SK-N-SH (cell line): ENCODE measurements around the gene GOLGA8N. TPM values are rescaled to one million over a fixed set of nuclear protein-coding genes. Genes with fewer than 3 reads are reported as not detected.
"Not testable (repeated sequence)": the region's sequence is repeated elsewhere in the genome, so short reads cannot be mapped to it uniquely, and the experiment has no call there.

Experiments used
- CTCF ChIA-PET: fragments of 300-600, 350-600 bp; formaldehyde crosslinking; extraction: SDS; loops from one replicate; lab custom pipeline; 2021; lab: Yijun Ruan, JAX
- POLR2A ChIA-PET: fragments of 350-600 bp; sonication (Branson Sonifier 250); formaldehyde crosslinking; extraction: SDS; loops from one replicate; lab custom pipeline; 2020; ENCODE audit warnings: antibody characterized with exemption, inconsistent platforms; lab: Yijun Ruan, JAX
- DNase-seq: peaks from one replicate; pipeline ENCODE4 v3.0.0; 2012
- H2AFZ ChIP-seq: fragments of 200-600 bp; sonication (generic); 2 replicates; pipeline ENCODE4 v1.8.1; 2016; ENCODE audit warnings: antibody characterized with exemption, mild to moderate bottlenecking, low read depth
- H3F3A ChIP-seq: fragments of 200-600 bp; sonication (generic); replicated peaks from 2 replicates; pipeline ENCODE3; 2016; ENCODE audit warnings: antibody characterized with exemption, mild to moderate bottlenecking; ENCODE audit not compliant: insufficient read depth
- H3K27ac ChIP-seq, 2 experiments: fragments of 200-500 bp in 1 of 2; fragments of 200-600 bp in 1 of 2; sonication (Bioruptor generic) in 1 of 2; sonication (generic), shearing (Covaris generic) in 1 of 2; 2 replicates each; pipeline versions ENCODE4 v1.5.1 to v1.6.1; 2014 to 2016; ENCODE audit warnings: low read depth in 2 of 2, inconsistent platforms in 1 of 2, low read length in 1 of 2, mild to moderate bottlenecking in 1 of 2, mixed read lengths in 1 of 2
- H3K27me3 ChIP-seq: fragments of 200-600 bp; sonication (generic), shearing (Covaris generic); 2 replicates; pipeline ENCODE4 v1.6.1; 2016; ENCODE audit warnings: mixed run types; ENCODE audit not compliant: insufficient read depth
- H3K36me3 ChIP-seq, 2 experiments: fragments of 200-500 bp in 1 of 2; fragments of 200-600 bp in 1 of 2; sonication (Bioruptor generic) in 1 of 2; sonication (generic) in 1 of 2; replicated peaks in 1 of 2; 2 replicates each; pipeline versions ENCODE3 to v1.5.1; 2014 to 2016; ENCODE audit warnings: low read length in 1 of 2, mild to moderate bottlenecking in 1 of 2; ENCODE audit not compliant: insufficient read depth in 2 of 2, control insufficient read depth in 1 of 2
- H3K4me1 ChIP-seq, 2 experiments: fragments of 200-500 bp in 1 of 2; fragments of 200-600 bp in 1 of 2; sonication (Bioruptor generic) in 1 of 2; sonication (generic), shearing (Covaris generic) in 1 of 2; 2 replicates each; pipeline versions ENCODE4 v1.5.1 to v1.6.1; 2014 to 2016; ENCODE audit warnings: low read depth in 1 of 2, low read length in 1 of 2, mixed run types in 1 of 2; ENCODE audit not compliant: insufficient read depth in 2 of 2, control insufficient read depth in 1 of 2
- H3K4me2 ChIP-seq: fragments of 200-600 bp; sonication (generic), shearing (Covaris generic); 2 replicates; pipeline ENCODE4 v1.6.1; 2017; ENCODE audit warnings: mixed run types
- H3K4me3 ChIP-seq, 2 experiments: fragments of 200-500 bp in 1 of 2; fragments of 200-600 bp in 1 of 2; sonication (Bioruptor generic) in 1 of 2; sonication (generic), shearing (Covaris generic) in 1 of 2; 2 replicates each; pipeline versions ENCODE4 v1.5.1 to v1.8.1; 2014 to 2016; ENCODE audit warnings: low read depth in 2 of 2, inconsistent platforms in 1 of 2, low read length in 1 of 2, mild to moderate bottlenecking in 1 of 2, mixed read lengths in 1 of 2, moderate library complexity in 1 of 2
- H3K79me2 ChIP-seq: fragments of 200-600 bp; sonication (generic); 2 replicates; pipeline ENCODE4 v1.8.1; 2017; ENCODE audit warnings: mild to moderate bottlenecking; ENCODE audit not compliant: insufficient read depth
- H3K9ac ChIP-seq: fragments of 200-600 bp; sonication (generic); 2 replicates; pipeline ENCODE4 v1.6.1; 2017; ENCODE audit warnings: mixed run types
- H3K9me2 ChIP-seq: fragments of 200-600 bp; sonication (generic); 2 replicates; pipeline ENCODE4 v1.6.1; 2017; ENCODE audit warnings: mixed run types
- H3K9me3 ChIP-seq: fragments of 200-600 bp; sonication (generic); 2 replicates; pipeline ENCODE4 v1.6.1; 2017; ENCODE audit warnings: mixed run types, mild to moderate bottlenecking, moderate library complexity
- H4K20me1 ChIP-seq: fragments of 200-600 bp; sonication (generic); 2 replicates; pipeline ENCODE4 v1.6.1; 2017; ENCODE audit warnings: mild to moderate bottlenecking, mixed run types; ENCODE audit not compliant: insufficient read depth
- ELF1 ChIP-seq: IDR thresholded peaks from 2 replicates; pipeline ENCODE4 v1.4.0; 2012
- FOXM1 ChIP-seq: IDR thresholded peaks from 2 replicates; pipeline ENCODE4 v1.4.0; 2012; ENCODE audit warnings: low read depth, mild to moderate bottlenecking
- IRF3 ChIP-seq: fragments of 150-350 bp; IDR thresholded peaks from 2 replicates; pipeline ENCODE4 v1.6.1; 2016; ENCODE audit warnings: mild to moderate bottlenecking, low read depth, low read length
- JUND ChIP-seq: IDR thresholded peaks from 2 replicates; pipeline ENCODE4 v1.4.0; 2012
- MAX ChIP-seq: IDR thresholded peaks from 2 replicates; pipeline ENCODE4 v1.4.0; 2012; ENCODE audit warnings: low read depth
- MXI1 ChIP-seq: IDR thresholded peaks from 2 replicates; pipeline ENCODE4 v1.6.1; 2012; ENCODE audit warnings: mild to moderate bottlenecking, low read depth, low read length, improper control_type of control experiment
- NRF1 ChIP-seq: IDR thresholded peaks from 2 replicates; pipeline ENCODE4 v1.6.1; 2012; ENCODE audit warnings: low read depth, mild to moderate bottlenecking, low read length
- SIN3A ChIP-seq: IDR thresholded peaks from 2 replicates; pipeline ENCODE4 v1.6.1; 2012; ENCODE audit warnings: low read depth, mild to moderate bottlenecking, low read length, moderate library complexity, borderline replicate concordance
- TAF1 ChIP-seq: IDR thresholded peaks from 2 replicates; pipeline ENCODE4 v1.6.1; 2012; ENCODE audit warnings: low read depth, mild to moderate bottlenecking, low read length, moderate library complexity, borderline replicate concordance
- WGBS: methylation state at CpG from one replicate; pipeline ENCODE4 v1.1.6; 2017; ENCODE audit warnings: low lambda C conversion rate; 5-methylcytosine and 5-hydroxymethylcytosine counted together
- polyA plus RNA-seq, 3 experiments: library from polyadenylated mRNA; depleted of rRNA; stranded (reverse); fragments of >200 nt; gene quantifications; 2 replicates each; pipeline ENCODE4 v1.2.3, GENCODE V29; 2012

The GOLGA8N gene
- polyA plus RNA-seq, 1 of the 3 experiments (the other 2 are of a cell fraction), result 1.2 TPM

- H3K27me3 ChIP-seq, H3K9me3 ChIP-seq, H3K9me2 ChIP-seq, H3K36me3 ChIP-seq, H3F3A ChIP-seq, H4K20me1 ChIP-seq, CTCF ChIA-PET, H3K4me1 ChIP-seq: not testable (repeated sequence)
- peak; percentile 55 for TF ChIP-seq MAX
- peak; percentile 45 for TF ChIP-seq ELF1
- TF ChIP-seq SIN3A, result peak; percentile 55
- peak; percentile 90 for TF ChIP-seq MXI1
- TF ChIP-seq TAF1, result peak; percentile 27; the same call in 1 of the 2 replicates
- TF ChIP-seq FOXM1, result peak; percentile 90
- under 1% methylated on average over 26 of the region's 43 CpGs for WGBS
- peak within 1 kb of the TSS; percentile 72; the same call in 1 of the 2 replicates for H2AFZ ChIP-seq
- peak within 1 kb of the TSS; percentile 57 to 74 for H3K4me3 ChIP-seq
- peak within 1 kb of the TSS; percentile 82 for H3K4me2 ChIP-seq
- POLR2A ChIA-PET, result interaction anchor here (0.6 kb wide), 1 partner anchor 1990 kb away, joined by 4 read pairs; the partner anchor contains the start of gene ARHGAP11B
- peak within 1 kb of the TSS; percentile 69 to 81 for H3K27ac ChIP-seq
- peak within 1 kb of the TSS; percentile 87 for H3K9ac ChIP-seq
- DNase-seq, result peak; percentile 35
- H3K79me2 ChIP-seq, result peaks cover 45% of the 10 kb centered on the region
Measured at GRCh38 chr15:32615051-32615870, 22.0 kb downstream of the GOLGA8N start, which contains the start of gene ARHGAP11A. TSS of gene ARHGAP11A (plus strand) at chr15:32615504. CDS start at chr15:32616212, 708 bp downstream.

GRCh38 chr15:32615871-32616426 is 22.7 kb downstream of the GOLGA8N start:
- H3K36me3 ChIP-seq, H3K9me2 ChIP-seq, H3K4me1 ChIP-seq, H3F3A ChIP-seq, H4K20me1 ChIP-seq, H3K9me3 ChIP-seq, H3K27me3 ChIP-seq, DNase-seq, POLR2A ChIA-PET, CTCF ChIA-PET: not testable (repeated sequence)
- H3K4me3 ChIP-seq, result peak overlapping the region; percentile 57 to 74
- peak overlapping the region; percentile 82 for H3K4me2 ChIP-seq
- peak overlapping the region; percentile 72; the same call in 1 of the 2 replicates for H2AFZ ChIP-seq
- peak overlapping the region; percentile 87 for H3K9ac ChIP-seq
- peaks cover 50% of the 10 kb centered on the region for H3K79me2 ChIP-seq
- 1% methylated on average over 21 of the region's 24 CpGs for WGBS
- H3K27ac ChIP-seq, result peak overlapping the region; percentile 56 to 65

GRCh38 chr15:32636410-32636809 is 43.2 kb downstream of the GOLGA8N start:
- ChIA-PET CTCF (no interaction called here), POLR2A (no interaction called here)
- H3K9me2 ChIP-seq, result no peaks in the 10 kb centered on the region
- no peaks in the 10 kb centered on the region for H4K20me1 ChIP-seq
- H3K36me3 ChIP-seq, result peaks cover 51 to 60% of the 10 kb centered on the region in 2 experiments
- H3F3A ChIP-seq, result peaks cover 31% of the 10 kb centered on the region
- H3K4me3 ChIP-seq, result no peak overlapping the region
- no peak overlapping the region for H3K4me2 ChIP-seq
- H3K27ac ChIP-seq, result no peak overlapping the region
- WGBS, result 98% methylated on average over 3 of the region's 3 CpGs
- no peaks in the 10 kb centered on the region; a peak in 1 of 4 replicates for H3K4me1 ChIP-seq
- TF ChIP-seq IRF3 (no peak), JUND (no peak), NRF1 (no peak)
- H3K9ac ChIP-seq, result no peak overlapping the region
- peaks cover 12% of the 10 kb centered on the region; the same call in 1 of the 2 replicates for H3K79me2 ChIP-seq
- H3K9me3 ChIP-seq, result no peaks in the 10 kb centered on the region
- H3K27me3 ChIP-seq, result no peaks in the 10 kb centered on the region
- DNase-seq, result no peak
- H2AFZ ChIP-seq, result no peak overlapping the region
